ENCODE data around the gene DEFB131A. TPM values are rescaled to one million over a fixed set of nuclear protein-coding genes. Genes with fewer than 3 reads are reported as not detected.
"Not testable (repeated sequence)": the region's sequence is repeated elsewhere in the genome, so short reads cannot be mapped to it uniquely, and the experiment has no call there.

DEFB131A gene
- total RNA-seq, result not detected in 2 replicates
- long read RNA-seq, result 0 reads

- H3K27ac Mint-ChIP-seq (ENCODE audit: unreplicated experiment); H3K27me3 Mint-ChIP-seq (ENCODE audit: unreplicated experiment); DNase-seq (ENCODE audit: extremely low spot score, unreplicated experiment); H3K4me3 Mint-ChIP-seq (ENCODE audit: unreplicated experiment); H3K4me1 Mint-ChIP-seq (ENCODE audit: unreplicated experiment); H3K36me3 Mint-ChIP-seq (ENCODE audit: unreplicated experiment); H3K9me3 Mint-ChIP-seq (ENCODE audit: unreplicated experiment): not testable (repeated sequence)
Observed at GRCh38 chr4:9444114-9444513, at the start of gene DEFB131A. DEFB131A (plus strand) TSS chr4:9444414; CDS start chr4:9444534, 120 bp downstream.

- H3K4me1 Mint-ChIP-seq (ENCODE audit: unreplicated experiment); H3K27me3 Mint-ChIP-seq (ENCODE audit: unreplicated experiment); H3K27ac Mint-ChIP-seq (ENCODE audit: unreplicated experiment); H3K36me3 Mint-ChIP-seq (ENCODE audit: unreplicated experiment); DNase-seq (ENCODE audit: extremely low spot score, unreplicated experiment); H3K4me3 Mint-ChIP-seq (ENCODE audit: unreplicated experiment): not testable (repeated sequence)
- H3K9me3 Mint-ChIP-seq (ENCODE audit: unreplicated experiment), result peaks cover 10% of the 10 kb centered on the region
Observed at GRCh38 chr4:9405774-9406173, 38.4 kb upstream of the DEFB131A start.

GRCh38 chr4:9406491-9406890, 37.7 kb upstream of the DEFB131A start:
- not testable (repeated sequence) for H3K4me1 Mint-ChIP-seq (ENCODE audit: unreplicated experiment); H3K27me3 Mint-ChIP-seq (ENCODE audit: unreplicated experiment); DNase-seq (ENCODE audit: extremely low spot score, unreplicated experiment); H3K27ac Mint-ChIP-seq (ENCODE audit: unreplicated experiment); H3K4me3 Mint-ChIP-seq (ENCODE audit: unreplicated experiment); H3K36me3 Mint-ChIP-seq (ENCODE audit: unreplicated experiment)
- peaks cover 11% of the 10 kb centered on the region for H3K9me3 Mint-ChIP-seq (ENCODE audit: unreplicated experiment)

- TF ChIP-seq, protein P1, sequence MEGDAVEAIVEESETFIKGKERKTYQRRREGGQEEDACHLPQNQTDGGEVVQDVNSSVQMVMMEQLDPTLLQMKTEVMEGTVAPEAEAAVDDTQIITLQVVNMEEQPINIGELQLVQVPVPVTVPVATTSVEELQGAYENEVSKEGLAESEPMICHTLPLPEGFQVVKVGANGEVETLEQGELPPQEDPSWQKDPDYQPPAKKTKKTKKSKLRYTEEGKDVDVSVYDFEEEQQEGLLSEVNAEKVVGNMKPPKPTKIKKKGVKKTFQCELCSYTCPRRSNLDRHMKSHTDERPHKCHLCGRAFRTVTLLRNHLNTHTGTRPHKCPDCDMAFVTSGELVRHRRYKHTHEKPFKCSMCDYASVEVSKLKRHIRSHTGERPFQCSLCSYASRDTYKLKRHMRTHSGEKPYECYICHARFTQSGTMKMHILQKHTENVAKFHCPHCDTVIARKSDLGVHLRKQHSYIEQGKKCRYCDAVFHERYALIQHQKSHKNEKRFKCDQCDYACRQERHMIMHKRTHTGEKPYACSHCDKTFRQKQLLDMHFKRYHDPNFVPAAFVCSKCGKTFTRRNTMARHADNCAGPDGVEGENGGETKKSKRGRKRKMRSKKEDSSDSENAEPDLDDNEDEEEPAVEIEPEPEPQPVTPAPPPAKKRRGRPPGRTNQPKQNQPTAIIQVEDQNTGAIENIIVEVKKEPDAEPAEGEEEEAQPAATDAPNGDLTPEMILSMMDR (IDR thresholded peaks at IDR 0.05), result no peak
- Mint-ChIP-seq H3K27ac (ENCODE audit: unreplicated experiment) (no peak overlapping the region), H3K4me3 (ENCODE audit: unreplicated experiment) (no peak overlapping the region), H3K36me3 (ENCODE audit: unreplicated experiment) (no peaks in the 10 kb centered on the region), H3K9me3 (ENCODE audit: unreplicated experiment) (peaks cover 27% of the 10 kb centered on the region), H3K4me1 (ENCODE audit: unreplicated experiment) (no peaks in the 10 kb centered on the region), H3K27me3 (ENCODE audit: unreplicated experiment) (no peaks in the 10 kb centered on the region)
- no peak for DNase-seq (ENCODE audit: extremely low spot score, unreplicated experiment)
Observed at GRCh38 chr4:9409793-9410192, 34.4 kb upstream of the DEFB131A start.

DNA sequence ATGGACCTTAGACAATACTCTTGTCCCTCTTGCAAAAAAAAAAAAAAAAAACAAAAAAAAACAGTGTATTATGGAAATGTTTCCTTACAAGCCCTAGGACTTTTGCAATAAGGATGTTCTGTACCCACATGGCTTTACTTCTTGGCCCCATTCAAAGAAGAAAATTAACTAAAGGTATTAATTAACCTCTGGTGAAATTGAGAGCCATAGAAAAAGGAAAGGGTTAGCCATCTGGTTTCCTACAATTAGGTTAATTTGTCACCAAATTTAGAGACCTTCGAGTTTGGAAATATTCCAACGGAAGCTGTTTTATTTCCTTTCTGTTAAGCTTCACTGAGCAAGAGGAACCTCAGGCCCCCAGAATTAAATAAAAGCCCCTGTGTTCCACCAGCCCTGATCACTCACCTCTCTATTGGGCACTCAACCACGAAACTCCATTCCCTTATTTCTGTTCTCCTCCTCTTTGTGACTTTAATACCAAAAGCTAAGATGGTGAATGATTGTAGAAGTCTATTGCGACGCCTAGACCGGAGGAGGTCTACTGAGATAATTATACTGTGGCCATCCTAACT, 22.2 kb upstream of the DEFB131A start:
- not testable (repeated sequence) for DNase-seq (ENCODE audit: extremely low spot score, unreplicated experiment); H3K27me3 Mint-ChIP-seq (ENCODE audit: unreplicated experiment); H3K36me3 Mint-ChIP-seq (ENCODE audit: unreplicated experiment); H3K9me3 Mint-ChIP-seq (ENCODE audit: unreplicated experiment); H3K4me3 Mint-ChIP-seq (ENCODE audit: unreplicated experiment); H3K27ac Mint-ChIP-seq (ENCODE audit: unreplicated experiment); H3K4me1 Mint-ChIP-seq (ENCODE audit: unreplicated experiment)

- not testable (repeated sequence) for H3K27ac Mint-ChIP-seq (ENCODE audit: unreplicated experiment); H3K27me3 Mint-ChIP-seq (ENCODE audit: unreplicated experiment)
Observed at GRCh38 chr4:9425916-9426315, 18.3 kb upstream of the DEFB131A start.

DNA sequence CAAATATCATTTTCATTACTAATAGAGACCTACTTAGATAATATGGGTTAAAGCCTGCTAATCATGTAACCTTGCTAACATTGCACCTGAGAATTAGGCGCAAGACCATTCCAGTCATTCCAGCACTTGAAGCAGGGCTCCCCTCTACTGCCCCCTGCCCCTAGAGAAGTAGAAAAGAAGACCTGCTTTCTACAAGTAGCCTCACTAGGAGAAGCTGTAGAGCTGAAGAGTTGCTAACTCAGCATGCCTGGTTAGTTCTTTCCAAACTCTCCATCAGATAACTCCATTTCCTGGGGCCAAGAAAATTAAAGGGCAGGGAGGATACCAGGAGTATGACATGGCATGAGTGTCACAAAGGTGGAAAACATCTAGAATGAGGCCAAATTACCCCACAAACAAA, 14.2 kb upstream of the DEFB131A start:
- not testable (repeated sequence) for H3K27me3 Mint-ChIP-seq (ENCODE audit: unreplicated experiment); H3K4me1 Mint-ChIP-seq (ENCODE audit: unreplicated experiment); H3K27ac Mint-ChIP-seq (ENCODE audit: unreplicated experiment); H3K4me3 Mint-ChIP-seq (ENCODE audit: unreplicated experiment); H3K36me3 Mint-ChIP-seq (ENCODE audit: unreplicated experiment); DNase-seq (ENCODE audit: extremely low spot score, unreplicated experiment)
- peaks cover 13% of the 10 kb centered on the region for H3K9me3 Mint-ChIP-seq (ENCODE audit: unreplicated experiment)

More at GRCh38 chr4:9425916-9426315, 18.3 kb upstream of the DEFB131A start:
- not testable (repeated sequence) for H3K36me3 Mint-ChIP-seq (ENCODE audit: unreplicated experiment); H3K4me3 Mint-ChIP-seq (ENCODE audit: unreplicated experiment); H3K4me1 Mint-ChIP-seq (ENCODE audit: unreplicated experiment); DNase-seq (ENCODE audit: extremely low spot score, unreplicated experiment); H3K9me3 Mint-ChIP-seq (ENCODE audit: unreplicated experiment)

- DNase-seq (ENCODE audit: extremely low spot score, unreplicated experiment); H3K36me3 Mint-ChIP-seq (ENCODE audit: unreplicated experiment); H3K27ac Mint-ChIP-seq (ENCODE audit: unreplicated experiment); H3K4me1 Mint-ChIP-seq (ENCODE audit: unreplicated experiment); H3K27me3 Mint-ChIP-seq (ENCODE audit: unreplicated experiment); H3K4me3 Mint-ChIP-seq (ENCODE audit: unreplicated experiment): not testable (repeated sequence)
- H3K9me3 Mint-ChIP-seq (ENCODE audit: unreplicated experiment), result peaks cover 13% of the 10 kb centered on the region
Observed at GRCh38 chr4:9433320-9433719, 10.9 kb upstream of the DEFB131A start.

DNA sequence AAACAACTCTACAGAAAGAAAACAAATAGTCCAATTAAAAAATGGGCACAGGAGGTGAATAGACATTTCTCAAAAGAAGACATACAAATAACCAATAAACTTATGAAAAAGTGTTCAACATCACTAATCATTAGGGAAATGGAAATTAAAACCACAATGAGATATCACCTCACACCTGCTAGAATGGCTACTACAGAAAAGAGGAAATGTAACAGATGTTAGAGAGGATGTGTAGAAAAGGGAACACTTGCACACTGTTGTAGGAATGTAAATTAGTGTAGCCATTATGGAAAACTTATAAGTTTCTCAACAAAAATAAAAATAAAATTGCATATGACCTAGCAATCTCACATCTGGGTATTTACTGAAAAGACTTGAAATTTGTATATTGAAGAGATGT, 7.5 kb upstream of the DEFB131A start:
- H3K4me1 Mint-ChIP-seq (ENCODE audit: unreplicated experiment), result not testable (repeated sequence)

DNA sequence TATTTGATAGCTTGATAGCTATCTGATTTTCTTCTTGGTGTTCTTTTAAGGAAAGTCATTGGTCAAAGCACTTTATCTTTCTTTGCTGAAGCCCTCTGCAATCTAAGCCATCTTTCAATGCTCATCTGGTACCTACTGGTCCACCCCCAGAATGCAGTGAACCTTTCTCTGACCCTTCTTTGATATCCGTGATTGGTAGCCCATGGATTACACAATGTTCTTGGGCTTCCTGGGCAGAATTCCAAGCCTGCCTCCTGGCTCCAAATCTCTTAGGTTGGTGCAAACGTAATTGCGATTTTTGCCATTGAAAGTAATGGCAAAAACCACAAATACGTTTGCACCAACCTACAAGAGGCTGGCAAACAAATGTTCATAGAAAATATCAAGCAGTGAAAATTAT, 1.9 kb upstream of the DEFB131A start:
- H3K27ac Mint-ChIP-seq (ENCODE audit: unreplicated experiment); H3K36me3 Mint-ChIP-seq (ENCODE audit: unreplicated experiment); H3K4me1 Mint-ChIP-seq (ENCODE audit: unreplicated experiment); H3K9me3 Mint-ChIP-seq (ENCODE audit: unreplicated experiment); H3K4me3 Mint-ChIP-seq (ENCODE audit: unreplicated experiment); DNase-seq (ENCODE audit: extremely low spot score, unreplicated experiment); H3K27me3 Mint-ChIP-seq (ENCODE audit: unreplicated experiment): not testable (repeated sequence)

More for the DNA sequence above, 7.5 kb upstream of the DEFB131A start:
- H3K4me3 Mint-ChIP-seq (ENCODE audit: unreplicated experiment); H3K27me3 Mint-ChIP-seq (ENCODE audit: unreplicated experiment); H3K27ac Mint-ChIP-seq (ENCODE audit: unreplicated experiment); H3K36me3 Mint-ChIP-seq (ENCODE audit: unreplicated experiment); DNase-seq (ENCODE audit: extremely low spot score, unreplicated experiment): not testable (repeated sequence)
- H3K9me3 Mint-ChIP-seq (ENCODE audit: unreplicated experiment), result peaks cover 17% of the 10 kb centered on the region

DNA sequence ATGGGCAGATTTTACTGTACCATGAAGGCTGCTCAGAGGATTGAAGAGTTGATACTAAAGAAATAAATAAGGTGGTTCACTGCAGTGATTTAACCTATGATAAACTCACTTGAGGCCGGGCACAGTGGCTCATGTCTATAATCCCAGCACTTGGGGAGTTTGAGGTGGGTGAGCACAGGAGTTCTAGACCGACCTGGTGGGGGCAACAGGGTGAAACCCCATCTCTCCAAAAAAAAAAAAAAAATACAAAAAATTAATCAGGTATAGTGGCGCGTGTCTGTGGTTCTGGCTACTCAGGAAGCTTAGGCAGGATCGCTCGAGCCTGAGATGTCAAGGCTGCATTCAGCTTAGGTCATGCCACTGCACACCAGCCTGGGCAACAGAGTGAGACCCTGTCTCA, 467 bp downstream of the DEFB131A start:
- not testable (repeated sequence) for H3K27ac Mint-ChIP-seq (ENCODE audit: unreplicated experiment); H3K36me3 Mint-ChIP-seq (ENCODE audit: unreplicated experiment); H3K4me3 Mint-ChIP-seq (ENCODE audit: unreplicated experiment); H3K27me3 Mint-ChIP-seq (ENCODE audit: unreplicated experiment); H3K9me3 Mint-ChIP-seq (ENCODE audit: unreplicated experiment); DNase-seq (ENCODE audit: extremely low spot score, unreplicated experiment); H3K4me1 Mint-ChIP-seq (ENCODE audit: unreplicated experiment)

DNA sequence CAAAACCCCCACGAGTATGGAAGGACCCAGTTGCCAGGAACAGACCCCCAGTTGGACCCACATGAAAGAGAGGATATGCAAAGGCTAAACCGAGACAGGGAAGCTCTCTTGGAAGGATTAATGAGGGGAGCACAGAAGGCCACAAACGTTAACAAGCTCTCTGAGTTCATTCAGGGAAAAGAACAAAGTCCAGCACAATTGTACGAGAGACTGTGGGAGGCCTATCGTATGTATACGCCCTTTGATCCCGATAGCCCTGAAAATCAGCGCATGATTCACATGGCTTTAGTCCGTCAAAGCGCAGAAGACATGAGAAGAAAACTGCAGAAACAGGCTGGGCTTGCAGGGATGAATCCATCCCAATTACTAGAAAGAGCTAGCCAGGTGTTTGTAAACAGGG, 8.0 kb downstream of the DEFB131A start:
- H3K36me3 Mint-ChIP-seq (ENCODE audit: unreplicated experiment); H3K9me3 Mint-ChIP-seq (ENCODE audit: unreplicated experiment); H3K4me1 Mint-ChIP-seq (ENCODE audit: unreplicated experiment); DNase-seq (ENCODE audit: extremely low spot score, unreplicated experiment); H3K27ac Mint-ChIP-seq (ENCODE audit: unreplicated experiment); H3K4me3 Mint-ChIP-seq (ENCODE audit: unreplicated experiment); H3K27me3 Mint-ChIP-seq (ENCODE audit: unreplicated experiment): not testable (repeated sequence)
